Endothelial cell of umbilical vein (primary cell): ENCODE measurements around the gene APLN. TPM values are rescaled to one million over a fixed set of nuclear protein-coding genes. Genes with fewer than 3 reads are reported as not detected.

Source experiments
- BruUV-seq: library from RNA; stranded (reverse); fragments of 400-500 nt; replicated peaks from 2 replicates; lab custom pipeline; 2021; lab: Mats Ljungman, UMichigan
- CTCF ChIA-PET: fragments of 300-600, 350-600 bp; sonication (Branson Sonifier 250); formaldehyde crosslinking; loops from one replicate; lab custom pipeline; 2021; ENCODE audit warnings: antibody characterized with exemption, inconsistent platforms; lab: Charles Lee
- POLR2A ChIA-PET: fragments of 300-600, 350-600 bp; sonication (Branson Sonifier 250); formaldehyde crosslinking; loops from one replicate; lab custom pipeline; 2021; ENCODE audit warnings: antibody characterized with exemption, inconsistent platforms; lab: Charles Lee
- DNase-seq: peaks from one replicate; pipeline ENCODE4 v3.0.0-alpha.2; 2011; ENCODE audit warnings: low read depth, low spot score
- FAIRE-seq: peaks from 2 replicates; lab custom pipeline; 2011; peaks lifted over from hg19 to GRCh38; lab: Jason Lieb, UNC
- H2AFZ ChIP-seq: 2 replicates; pipeline ENCODE4 v1.6.0; 2012; ENCODE audit warnings: low read depth, low read length, control low read depth, inconsistent platforms
- H3K27ac ChIP-seq: 2 replicates; pipeline ENCODE4 v1.5.1; 2011; ENCODE audit warnings: low read depth, mild to moderate bottlenecking, control low read depth, low read length, moderate library complexity; ENCODE audit not compliant: insufficient read depth
- H3K27me3 ChIP-seq, 2 experiments: 2 replicates each; pipeline versions ENCODE4 v1.6.0 to v1.6.1; 2011; ENCODE audit warnings: low read length in 2 of 2, mixed read lengths in 1 of 2; ENCODE audit not compliant: control insufficient read depth in 2 of 2, insufficient read depth in 2 of 2
- H3K36me3 ChIP-seq, 2 experiments: 2 replicates in 1 of 2; 3 replicates in 1 of 2; pipeline ENCODE4 v1.5.1; 2011; ENCODE audit warnings: low read length in 2 of 2, mild to moderate bottlenecking in 1 of 2, moderate library complexity in 1 of 2; ENCODE audit not compliant: control insufficient read depth in 2 of 2, insufficient read depth in 2 of 2; ENCODE audit errors: extremely low read depth in 1 of 2
- H3K4me1 ChIP-seq: 3 replicates; pipeline ENCODE4 v1.5.1; 2011; ENCODE audit warnings: mild to moderate bottlenecking, low read length; ENCODE audit not compliant: control insufficient read depth, insufficient read depth; ENCODE audit errors: extremely low read depth
- H3K4me2 ChIP-seq: 2 replicates; pipeline ENCODE4 v1.6.1; 2011; ENCODE audit warnings: low read length, control low read depth, mixed read lengths; ENCODE audit not compliant: insufficient read depth
- H3K4me3 ChIP-seq, 3 experiments: fragments of 200-600 bp in 1 of 3; sonication (generic), shearing (Covaris generic) in 1 of 3; replicated peaks in 1 of 3; 2 replicates each; pipeline ENCODE4 v1.5.1; 2011 to 2016; ENCODE audit warnings: control low read depth in 3 of 3, low read length in 3 of 3, mild to moderate bottlenecking in 2 of 3, inconsistent platforms in 1 of 3, low read depth in 1 of 3, moderate library complexity in 1 of 3; ENCODE audit not compliant: insufficient read depth in 1 of 3
- H3K79me2 ChIP-seq: 2 replicates; pipeline ENCODE4 v1.6.0; 2012; ENCODE audit warnings: low read length, inconsistent platforms; ENCODE audit not compliant: control insufficient read depth, insufficient read depth
- H3K9ac ChIP-seq: replicated peaks from 2 replicates; pipeline ENCODE3; 2011; ENCODE audit warnings: low read length, control low read depth; ENCODE audit not compliant: insufficient read depth; ENCODE audit errors: extremely low read depth
- H3K9me1 ChIP-seq: replicated peaks from 3 replicates; pipeline ENCODE4 v1.6.0; 2011; ENCODE audit warnings: mild to moderate bottlenecking, low read length; ENCODE audit not compliant: control insufficient read depth, insufficient read depth; ENCODE audit errors: extremely low read depth
- H3K9me3 ChIP-seq: replicated peaks from 2 replicates; pipeline ENCODE4 v1.5.1; 2012; ENCODE audit warnings: low read length, inconsistent platforms; ENCODE audit not compliant: control insufficient read depth, insufficient read depth
- H4K20me1 ChIP-seq: replicated peaks from 2 replicates; pipeline ENCODE3; 2011; ENCODE audit warnings: mild to moderate bottlenecking, low read length; ENCODE audit not compliant: control insufficient read depth, insufficient read depth; ENCODE audit errors: extremely low read depth
- CTCF ChIP-seq, 2 donors: IDR thresholded peaks; 1 replicate in 1 of 2; 2 replicates in 1 of 2; pipeline ENCODE4 v1.5.1; 2011; ENCODE audit warnings: low read length in 2 of 2, mild to moderate bottlenecking in 2 of 2, moderate library complexity in 2 of 2, control low read depth in 1 of 2, inconsistent platforms in 1 of 2, low read depth in 1 of 2; ENCODE audit not compliant: insufficient read depth in 1 of 2; ENCODE audit errors: extremely low read depth in 1 of 2
- EZH2 ChIP-seq: IDR thresholded peaks from 2 replicates; pipeline ENCODE4 v1.6.1; 2012; ENCODE audit warnings: borderline replicate concordance, low read depth, mild to moderate bottlenecking, moderate library complexity, low read length, inconsistent platforms; ENCODE audit not compliant: severe bottlenecking
- FOS ChIP-seq: IDR thresholded peaks from 2 replicates; pipeline ENCODE4 v1.6.1; 2011; ENCODE audit warnings: mild to moderate bottlenecking, low read length, moderate library complexity, borderline replicate concordance; ENCODE audit not compliant: insufficient read depth
- GATA2 ChIP-seq: IDR thresholded peaks from 2 replicates; pipeline ENCODE4 v1.7.0; 2011; ENCODE audit warnings: low read depth, mild to moderate bottlenecking, moderate library complexity, mixed read lengths, low read length; ENCODE audit not compliant: insufficient read length, insufficient read depth
- JUN ChIP-seq: IDR thresholded peaks from 2 replicates; pipeline ENCODE4 v1.6.1; 2011; ENCODE audit warnings: borderline replicate concordance, low read depth; ENCODE audit not compliant: insufficient read length, insufficient read depth
- MAX ChIP-seq: IDR thresholded peaks from 2 replicates; pipeline ENCODE4 v1.6.1; 2011; ENCODE audit not compliant: insufficient read depth, insufficient read length
- MYC ChIP-seq: IDR thresholded peaks from one replicate; pipeline ENCODE4 v1.6.1; 2011; ENCODE audit warnings: mild to moderate bottlenecking, low read depth, low read length
- POLR2A ChIP-seq: IDR thresholded peaks from 2 replicates; pipeline ENCODE4 v1.6.1; 2012; ENCODE audit warnings: low read depth, mild to moderate bottlenecking, control low read depth, low read length
- POLR2AphosphoS5 ChIP-seq: IDR thresholded peaks from 2 replicates; pipeline ENCODE4 v1.6.1; 2012; ENCODE audit warnings: low read depth, mild to moderate bottlenecking, control low read depth, low read length, moderate library complexity; ENCODE audit not compliant: insufficient read depth
- dilution Hi-C: fragments of 300-500 bp; cut with MboI; formaldehyde crosslinking; loops from one replicate; pipeline ENCODE4 v1.15.0; 2019; ENCODE audit warnings: low sequenced_read_pairs; ENCODE audit not compliant: extremely low pct_ligation_motif_present
- intact Hi-C: fragments of 100-400 bp; cut with micrococcal nuclease; formaldehyde crosslinking; loops from one replicate; pipeline ENCODE4 v1.10.0; 2022
- polyA plus RNA-seq, 4 experiments: library from polyadenylated mRNA; depleted of rRNA in 3 of 4; stranded (reverse) in 3 of 4; unstranded in 1 of 4; fragments of >200 nt; gene quantifications; 2 replicates each; pipeline versions ENCODE4 v1.2.1 to v1.2.3, GENCODE V29; 2011 to 2012; ENCODE audit warnings: missing spikeins in 1 of 4
- total RNA-seq: library from RNA; stranded (reverse); gene quantifications from 2 replicates; pipeline ENCODE4 v1.2.3, GENCODE V29; 2021

The APLN gene
- total and polyA plus RNA-seq, 2 donors (not counting 3 experiments of a cell fraction or from before 2014, with no cell fraction given) = 230 to 466 TPM

- BruUV-seq = no TSS peak
- Histone ChIP-seq H2AFZ (no peak overlapping the region), H3K4me1 (no peaks in the 10 kb centered on the region), H3K36me3 (no peaks in the 10 kb centered on the region), H3K4me3 (no peak overlapping the region), H3K9me1 (no peaks in the 10 kb centered on the region), H3K27me3 (no peaks in the 10 kb centered on the region), H3K9ac (no peak overlapping the region), H3K27ac (no peak overlapping the region), H3K79me2 (no peaks in the 10 kb centered on the region), H4K20me1 (no peaks in the 10 kb centered on the region), H3K4me2 (no peak overlapping the region), H3K9me3 (no peaks in the 10 kb centered on the region)
- CTCF ChIA-PET = interaction anchor here (1.4 kb wide), 1 partner anchor 18 kb away, joined by 4 read pairs; no protein-coding TSS in a partner anchor
- DNase-seq (no peak), FAIRE-seq (no peak)
- intact Hi-C loops (no loop called here), dilution Hi-C loops (no loop called here)
- no peak for TF ChIP-seq POLR2A
- TF ChIP-seq JUN = no peak
- no peak for TF ChIP-seq FOS
- TF ChIP-seq MYC = no peak
- no peak for TF ChIP-seq POLR2AphosphoS5
- TF ChIP-seq GATA2 = no peak
- no peak for TF ChIP-seq CTCF (IDR thresholded peaks at IDR 0.05; ENCODE audit: extremely low read depth in 1 of 2, insufficient read depth in 1 of 2, low read depth in 1 of 2, low read length in 2 of 2)
- no peak for TF ChIP-seq MAX
- no peak for TF ChIP-seq EZH2
- POLR2A ChIA-PET = no interaction called here
These were observed 40.8 kb upstream of the APLN start for GRCh38 chrX:129695535-129695934.
